ENCODE results near the gene ZWINT. TPM values are rescaled to one million over a fixed set of nuclear protein-coding genes. Genes with fewer than 3 reads are reported as not detected.

The ZWINT gene
- total and polyA plus RNA-seq, 2 of the 13 experiments (the other 11 are each of a cell fraction or from before 2014, with no cell fraction given): 27.3 to 121 TPM

GRCh38 chr10:56360967-56361612 lies at the start of gene ZWINT (continued):
- TF ChIP-seq BCLAF1 (IDR thresholded peaks at IDR 0.05) (no peak), CC2D1A (CRISPR knock-in tag; IDR thresholded peaks at IDR 0.05) (0 out of 2 replicates have a peak, but pooled peaks have one; percentile 31), YY1 (IDR thresholded peaks at IDR 0.05; ENCODE audit: insufficient read depth, insufficient replicate concordance, low read depth, low read length) (peak; percentile 84), KAT8 (CRISPR knock-in tag; IDR thresholded peaks at IDR 0.05) (peak; percentile 82), SPEN (CRISPR knock-in tag; IDR thresholded peaks at IDR 0.05; ENCODE audit: low read depth) (peak; percentile 60; the same call in 1 of the 2 replicates), SAFB2 (CRISPR knock-in tag; IDR thresholded peaks at IDR 0.05; ENCODE audit: borderline replicate concordance, low read depth) (peak; percentile 20; the same call in 1 of the 2 replicates), SP4 (CRISPR knock-in tag; IDR thresholded peaks at IDR 0.05) (peak; percentile 90), ZNF749 (CRISPR knock-in tag; IDR thresholded peaks at IDR 0.05; ENCODE audit: borderline replicate concordance) (peak; percentile 93), POLR2G (IDR thresholded peaks at IDR 0.05; ENCODE audit: low read depth, low read length) (peak; percentile 81), ZNF773 (CRISPR knock-in tag; IDR thresholded peaks at IDR 0.05; ENCODE audit: borderline replicate concordance) (0 out of 2 replicates have a peak, but pooled peaks have one; percentile 17), GMEB1 (CRISPR knock-in tag; IDR thresholded peaks at IDR 0.05; ENCODE audit: borderline replicate concordance) (peak; percentile 49; the same call in 1 of the 2 replicates), ARNTL (CRISPR knock-in tag; IDR thresholded peaks at IDR 0.05) (no peak), SP5 (CRISPR knock-in tag; IDR thresholded peaks at IDR 0.05; ENCODE audit: borderline replicate concordance, low read depth) (peak; percentile 83), JDP2 (CRISPR knock-in tag; IDR thresholded peaks at IDR 0.05; ENCODE audit: borderline replicate concordance) (peak; percentile 51; the same call in 1 of the 2 replicates), SMYD3 (CRISPR knock-in tag; IDR thresholded peaks at IDR 0.05) (peak; percentile 93), SAP130 (CRISPR knock-in tag; IDR thresholded peaks at IDR 0.05; ENCODE audit: low read depth) (peak; percentile 97), SOX13 (IDR thresholded peaks at IDR 0.05) (no peak), SOX13 (CRISPR knock-in tag; conservative IDR thresholded peaks at IDR 0.05 in 1 of 2, IDR thresholded peaks at IDR 0.05 in 1 of 2) (0 out of 4 replicates have a peak, but pooled peaks of 1 of the 2 experiments have one; percentile 4), ZNF275 (CRISPR knock-in tag; IDR thresholded peaks at IDR 0.05; ENCODE audit: borderline replicate concordance) (no peak)
- TF ChIP-seq, protein P1, sequence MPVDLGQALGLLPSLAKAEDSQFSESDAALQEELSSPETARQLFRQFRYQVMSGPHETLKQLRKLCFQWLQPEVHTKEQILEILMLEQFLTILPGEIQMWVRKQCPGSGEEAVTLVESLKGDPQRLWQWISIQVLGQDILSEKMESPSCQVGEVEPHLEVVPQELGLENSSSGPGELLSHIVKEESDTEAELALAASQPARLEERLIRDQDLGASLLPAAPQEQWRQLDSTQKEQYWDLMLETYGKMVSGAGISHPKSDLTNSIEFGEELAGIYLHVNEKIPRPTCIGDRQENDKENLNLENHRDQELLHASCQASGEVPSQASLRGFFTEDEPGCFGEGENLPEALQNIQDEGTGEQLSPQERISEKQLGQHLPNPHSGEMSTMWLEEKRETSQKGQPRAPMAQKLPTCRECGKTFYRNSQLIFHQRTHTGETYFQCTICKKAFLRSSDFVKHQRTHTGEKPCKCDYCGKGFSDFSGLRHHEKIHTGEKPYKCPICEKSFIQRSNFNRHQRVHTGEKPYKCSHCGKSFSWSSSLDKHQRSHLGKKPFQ (CRISPR knock-in tag; IDR thresholded peaks at IDR 0.05; ENCODE audit: insufficient replicate concordance): no peak
